K562 (cell line): ENCODE data around the gene SCN1A. TPM values are rescaled to one million over a fixed set of nuclear protein-coding genes. Genes with fewer than 3 reads are reported as not detected.

Source experiments
- ATF4 ChIP-seq: fragments of 450-650 bp; formaldehyde crosslinking; IDR thresholded peaks from 2 replicates; pipeline ENCODE4 v1.4.0; 2022; ENCODE audit warnings: mild to moderate bottlenecking, moderate library complexity
- ELF2 ChIP-seq: fragments of 250-450 bp; sonication (Bioruptor Pico); IDR thresholded peaks from 2 replicates; pipeline ENCODE4 v1.5.0; 2021; ENCODE audit warnings: mild to moderate bottlenecking
- FOXA3 ChIP-seq, 2 experiments: fragments of 450-650 bp in 1 of 2; sonication (generic) in 1 of 2; formaldehyde crosslinking; IDR thresholded peaks in 1 of 2; conservative IDR thresholded peaks in 1 of 2; 2 replicates each; pipeline versions ENCODE4 v1.4.0 to v1.8.0; 2020 to 2022; ENCODE audit warnings: mild to moderate bottlenecking in 2 of 2, missing genetic modification reagents in 1 of 2
- JUN ChIP-seq, 2 experiments: sonication (generic) in 1 of 2; formaldehyde crosslinking in 1 of 2; IDR thresholded peaks; 2 replicates each; pipeline versions ENCODE4 v1.6.1 to v1.8.0; 2012 to 2022; ENCODE audit warnings: borderline replicate concordance in 2 of 2, mild to moderate bottlenecking in 2 of 2, improper control_type of control experiment in 1 of 2, low read depth in 1 of 2, low read length in 1 of 2, missing genetic modification reagents in 1 of 2
- KLF6 ChIP-seq: fragments of 250-450 bp; sonication (Bioruptor Pico); IDR thresholded peaks from 2 replicates; pipeline ENCODE4 v1.4.0; 2020; ENCODE audit warnings: mild to moderate bottlenecking, moderate library complexity, borderline replicate concordance
- NFIC ChIP-seq: fragments of 450-650 bp; IDR thresholded peaks from 2 replicates; pipeline ENCODE4 v1.6.1; 2017; ENCODE audit warnings: mild to moderate bottlenecking, inconsistent platforms
- RNF219 ChIP-seq: fragments of 250-450 bp; sonication (Bioruptor Pico); IDR thresholded peaks from 2 replicates; pipeline ENCODE4 v1.5.0; 2022; ENCODE audit warnings: mild to moderate bottlenecking
- U2AF2 ChIP-seq: fragments of 200-400 bp; formaldehyde crosslinking; optimal IDR thresholded peaks from 2 replicates; pipeline ENCODE3; 2017; ENCODE audit warnings: low read depth, mild to moderate bottlenecking, low read length
- ZBTB9 ChIP-seq: fragments of 450-650 bp; formaldehyde crosslinking; IDR thresholded peaks from 2 replicates; pipeline ENCODE4 v1.4.0; 2020; ENCODE audit warnings: mild to moderate bottlenecking, moderate library complexity
- ZNF274 ChIP-seq: IDR thresholded peaks from 2 replicates; pipeline ENCODE4 v1.6.1; 2011; ENCODE audit warnings: low read depth, mild to moderate bottlenecking, low read length, moderate library complexity, borderline replicate concordance
- ZNF318 ChIP-seq, 2 experiments: fragments of 450-650 bp; IDR thresholded peaks; 2 replicates each; pipeline ENCODE4 v1.6.1; 2016; ENCODE audit warnings: mild to moderate bottlenecking in 2 of 2, borderline replicate concordance in 1 of 2, low read depth in 1 of 2, moderate library complexity in 1 of 2
- ZSCAN32 ChIP-seq: fragments of 450-650 bp; formaldehyde crosslinking; IDR thresholded peaks from 2 replicates; pipeline ENCODE4 v1.4.0; 2020; ENCODE audit warnings: mild to moderate bottlenecking, moderate library complexity
- polyA plus RNA-seq, 8 experiments: library from polyadenylated mRNA; depleted of rRNA in 4 of 8; stranded (reverse) in 5 of 8; unstranded in 3 of 8; fragments of >200 nt; fragmentation: Nextera tagmentation in 2 of 8; fragmentation: Illumina TruSeq in 1 of 8; extraction: Ambion mirVana in 2 of 8; extraction: Trizol in 1 of 8; gene quantifications; 2 replicates each; pipeline versions ENCODE4 v1.2.1 to v1.2.3, GENCODE V29; 2011 to 2014; ENCODE audit warnings: inconsistent platforms in 1 of 8, missing spikeins in 1 of 8
- total RNA-seq, 7 experiments: library from RNA; depleted of rRNA in 6 of 7; stranded (reverse); fragments of >200 nt in 6 of 7; fragmentation: Illumina TruSeq in 2 of 7; extraction: Trizol in 2 of 7; gene quantifications; 2 replicates each; pipeline versions ENCODE4 v1.2.1 to v1.2.3, GENCODE V29; 2011 to 2021; ENCODE audit warnings: low replicate concordance in 1 of 7

The SCN1A gene
- total and polyA plus RNA-seq, 9 of the 15 experiments (the other 6 are each of a cell fraction or from before 2014, with no cell fraction given) = not detected

GRCh38 chr2:165953655-165954606, 173.9 kb downstream of the SCN1A start, which contains the start of gene TTC21B (continued):
- TF ChIP-seq ZBTB9 (CRISPR knock-in tag) (no peak), NFIC (peak; percentile 43; the same call in 1 of the 2 replicates), FOXA3 (CRISPR knock-in tag; conservative IDR thresholded peaks at IDR 0.05 in 1 of 2, IDR thresholded peaks at IDR 0.05 in 1 of 2) (peak in 1 of 2 experiments; percentile 52; a peak in 1 of 4 replicates), ATF4 (no peak), ZNF318 (IDR thresholded peaks at IDR 0.05; ENCODE audit: borderline replicate concordance in 1 of 2, low read depth in 1 of 2) (no peak), U2AF2 (no peak), RNF219 (no peak), ZSCAN32 (CRISPR knock-in tag) (no peak), ZNF274 (no peak), KLF6 (CRISPR knock-in tag) (no peak), JUN (IDR thresholded peaks at IDR 0.05; ENCODE audit: borderline replicate concordance, low read depth, low read length) (peak; percentile 73; the same call in 1 of the 2 replicates), JUN (CRISPR knock-in tag; IDR thresholded peaks at IDR 0.05; ENCODE audit: borderline replicate concordance) (no peak), ELF2 (CRISPR knock-in tag) (no peak)
